IMR-90 (cell line): ENCODE data around the gene SRCIN1. TPM values are rescaled to one million over a fixed set of nuclear protein-coding genes. Genes with fewer than 3 reads are reported as not detected.

Experiments
- ATAC-seq: fragments of 200-7000 bp; cut with Tn5 transposase; 2 replicates; pipeline ENCODE4 v1.9.1; 2020; ENCODE audit warnings: low read depth, mild to moderate bottlenecking, moderate library complexity
- BruUV-seq: library from RNA; stranded (reverse); fragments of 400-500 nt; replicated peaks from 2 replicates; lab custom pipeline; 2021; lab: Mats Ljungman, UMichigan
- CTCF ChIA-PET: fragments of 300-600 bp; formaldehyde crosslinking; extraction: SDS; loops from one replicate; lab custom pipeline; 2021; ENCODE audit warnings: antibody characterized with exemption; lab: Yijun Ruan, JAX
- POLR2A ChIA-PET: fragments of 300-600 bp; sonication (Branson Sonifier 250); formaldehyde crosslinking; loops from one replicate; lab custom pipeline; 2022; ENCODE audit warnings: antibody characterized with exemption; ENCODE audit not compliant: unreplicated experiment; lab: Charles Lee
- DNase-seq: peaks from one replicate; pipeline ENCODE4 v3.0.0; 2013
- H2AFZ ChIP-seq: replicated peaks from 2 replicates; pipeline ENCODE3; 2013; ENCODE audit warnings: low read length, mild to moderate bottlenecking; ENCODE audit not compliant: poor library complexity
- H2AK5ac ChIP-seq: 2 replicates; pipeline ENCODE4 v1.6.1; 2013; ENCODE audit warnings: low read depth, low read length, inconsistent platforms
- H2AK9ac ChIP-seq: replicated peaks from 2 replicates; pipeline ENCODE3; 2013; ENCODE audit warnings: mild to moderate bottlenecking, low read depth, low read length, moderate library complexity; ENCODE audit not compliant: poor library complexity
- H2BK120ac ChIP-seq: 2 replicates; pipeline ENCODE4 v1.6.1; 2013; ENCODE audit warnings: low read depth, low read length, inconsistent platforms
- H2BK15ac ChIP-seq: 3 replicates; pipeline ENCODE4 v1.6.1; 2013; ENCODE audit warnings: low read depth, low read length, inconsistent platforms
- H2BK20ac ChIP-seq: 2 replicates; pipeline ENCODE4 v1.6.1; 2013; ENCODE audit warnings: low read depth, mild to moderate bottlenecking, inconsistent platforms, low read length, moderate library complexity
- H2BK5ac ChIP-seq: 2 replicates; pipeline ENCODE4 v1.6.1; 2013; ENCODE audit warnings: mild to moderate bottlenecking, low read depth, low read length, inconsistent platforms; ENCODE audit not compliant: poor library complexity, severe bottlenecking
- H3K14ac ChIP-seq: replicated peaks from 2 replicates; pipeline ENCODE4 v1.6.1; 2013; ENCODE audit warnings: low read depth, low read length, inconsistent platforms
- H3K18ac ChIP-seq: 2 replicates; pipeline ENCODE4 v1.6.1; 2013; ENCODE audit warnings: low read depth, low read length, control low read depth
- H3K23ac ChIP-seq: 2 replicates; pipeline ENCODE4 v1.6.1; 2013; ENCODE audit warnings: low read depth, low read length, inconsistent platforms
- H3K27ac ChIP-seq: 2 replicates; pipeline ENCODE4 v1.5.1; 2013; ENCODE audit warnings: mild to moderate bottlenecking, control low read depth, low read length; ENCODE audit not compliant: insufficient read depth
- H3K27me3 ChIP-seq: 2 replicates; pipeline ENCODE4 v1.6.1; 2013; ENCODE audit warnings: low read length; ENCODE audit not compliant: control insufficient read depth, insufficient read depth
- H3K36me3 ChIP-seq: 2 replicates; pipeline ENCODE4 v1.6.1; 2013; ENCODE audit warnings: low read length, mixed read lengths; ENCODE audit not compliant: control insufficient read depth, insufficient read depth
- H3K4ac ChIP-seq: 2 replicates; pipeline ENCODE4 v1.6.1; 2013; ENCODE audit warnings: low read depth, low read length, inconsistent platforms
- H3K4me1 ChIP-seq: 2 replicates; pipeline ENCODE4 v1.6.1; 2013; ENCODE audit warnings: low read length, mixed read lengths; ENCODE audit not compliant: control insufficient read depth, insufficient read depth
- H3K4me2 ChIP-seq: 2 replicates; pipeline ENCODE4 v1.6.1; 2013; ENCODE audit warnings: low read depth, mild to moderate bottlenecking, control low read depth, low read length, moderate library complexity
- H3K4me3 ChIP-seq: 2 replicates; pipeline ENCODE4 v1.5.1; 2013; ENCODE audit warnings: low read depth, mild to moderate bottlenecking, control low read depth, low read length, moderate library complexity; ENCODE audit not compliant: insufficient read depth
- H3K56ac ChIP-seq: 2 replicates; pipeline ENCODE4 v1.6.1; 2013; ENCODE audit warnings: low read length, inconsistent platforms; ENCODE audit not compliant: insufficient read depth; ENCODE audit errors: extremely low read depth
- H3K79me1 ChIP-seq, 2 experiments: 2 replicates each; pipeline ENCODE4 v1.6.1; 2013; ENCODE audit warnings: low read length in 2 of 2, inconsistent platforms in 1 of 2, low read depth in 1 of 2
- H3K9ac ChIP-seq: 2 replicates; pipeline ENCODE4 v1.6.1; 2013; ENCODE audit warnings: low read depth, low read length, control low read depth
- H3K9me1 ChIP-seq: 2 replicates; pipeline ENCODE4 v1.6.1; 2013; ENCODE audit warnings: low read length, inconsistent platforms; ENCODE audit not compliant: insufficient read depth
- H3K9me3 ChIP-seq: 2 replicates; pipeline ENCODE4 v1.6.1; 2013; ENCODE audit warnings: low read length; ENCODE audit not compliant: control insufficient read depth, insufficient read depth
- H4K20me1 ChIP-seq: 2 replicates; pipeline ENCODE4 v1.6.1; 2013; ENCODE audit warnings: low read length, inconsistent platforms; ENCODE audit not compliant: insufficient read depth
- H4K5ac ChIP-seq: 2 replicates; pipeline ENCODE4 v1.6.1; 2013; ENCODE audit warnings: mild to moderate bottlenecking, low read depth, low read length, control low read depth
- H4K8ac ChIP-seq, 2 experiments: 2 replicates each; pipeline ENCODE4 v1.6.1; 2013; ENCODE audit warnings: low read depth in 2 of 2, low read length in 2 of 2, control low read depth in 1 of 2, inconsistent platforms in 1 of 2
- H4K91ac ChIP-seq: 2 replicates; pipeline ENCODE4 v1.6.1; 2013; ENCODE audit warnings: low read depth, low read length, inconsistent platforms; ENCODE audit not compliant: insufficient read depth
- CEBPB ChIP-seq: IDR thresholded peaks from 2 replicates; pipeline ENCODE4 v1.6.1; 2012; ENCODE audit warnings: low read depth, low read length, improper control_type of control experiment
- FOS ChIP-seq: fragments of 150-350 bp; IDR thresholded peaks from 2 replicates; pipeline ENCODE4 v1.6.1; 2016; ENCODE audit warnings: low read depth, low read length
- MAZ ChIP-seq: IDR thresholded peaks from 2 replicates; pipeline ENCODE4 v1.6.1; 2012; ENCODE audit warnings: low read depth, mild to moderate bottlenecking, low read length, improper control_type of control experiment, moderate library complexity, borderline replicate concordance
- NFE2L2 ChIP-seq: fragments of 150-350 bp; IDR thresholded peaks from 2 replicates; pipeline ENCODE4 v1.6.1; 2016; ENCODE audit warnings: low read depth, mild to moderate bottlenecking, low read length
- POLR2A ChIP-seq: IDR thresholded peaks from 2 replicates; pipeline ENCODE4 v1.6.1; 2012; ENCODE audit warnings: mild to moderate bottlenecking, low read depth, low read length
- RAD21 ChIP-seq: IDR thresholded peaks from 2 replicates; pipeline ENCODE4 v1.6.1; 2012; ENCODE audit warnings: low read length, improper control_type of control experiment
- RCOR1 ChIP-seq: IDR thresholded peaks from 2 replicates; pipeline ENCODE4 v1.6.1; 2012; ENCODE audit warnings: mild to moderate bottlenecking, low read length, improper control_type of control experiment; ENCODE audit not compliant: insufficient replicate concordance
- RFX5 ChIP-seq: IDR thresholded peaks from 2 replicates; pipeline ENCODE4 v1.8.0; 2012; ENCODE audit warnings: low read depth, mild to moderate bottlenecking, low read length, moderate library complexity
- USF2 ChIP-seq: fragments of 150-350 bp; IDR thresholded peaks from 2 replicates; pipeline ENCODE4 v1.6.1; 2017; ENCODE audit warnings: mild to moderate bottlenecking, antibody characterized with exemption, low read length, low read depth
- WGBS, 2 experiments: methylation state at CpG; one replicate each; pipeline versions ENCODE4 v1.1.5 to v1.1.7; 2013; ENCODE audit warnings: missing lambda C conversion rate in 2 of 2; ENCODE audit not compliant: insufficient read length in 1 of 2; ENCODE audit errors: extremely low coverage in 2 of 2; 5-methylcytosine and 5-hydroxymethylcytosine counted together
- dilution Hi-C: fragments of 300-500 bp; cut with HindIII; formaldehyde crosslinking; loops from one replicate; pipeline ENCODE4 v1.14.3; 2018; ENCODE audit warnings: low sequenced_read_pairs; ENCODE audit not compliant: unreplicated experiment
- in situ Hi-C: fragments of 300-500 bp; cut with MboI; formaldehyde crosslinking; loops from 3 replicates; pipeline ENCODE4 v1.14.3; 2019; ENCODE audit warnings: low sequenced_read_pairs, inconsistent platforms, mixed read lengths
- intact Hi-C: fragments of 100-400 bp; cut with micrococcal nuclease; formaldehyde crosslinking; loops from 2 replicates; pipeline ENCODE4 v1.10.0; 2022
- polyA plus RNA-seq, 3 experiments: library from polyadenylated mRNA; depleted of rRNA; stranded (reverse); fragments of >200 nt; gene quantifications; 2 replicates each; pipeline ENCODE4 v1.2.3, GENCODE V29; 2012; ENCODE audit warnings: low replicate concordance in 1 of 3
- total RNA-seq: library from RNA; depleted of rRNA; stranded (reverse); fragments of >200 nt; gene quantifications from 2 replicates; pipeline ENCODE4 v1.2.3, GENCODE V29; 2012
- TF ChIP-seq, protein P1 (sequence below): conservative IDR thresholded peaks from 2 replicates; pipeline ENCODE4 v1.5.1; 2012; ENCODE audit warnings: mild to moderate bottlenecking, low read depth, low read length, improper control_type of control experiment
- TF ChIP-seq, protein P2 (sequence below): fragments of 150-350 bp; IDR thresholded peaks from 2 replicates; pipeline ENCODE4 v1.6.1; 2016; ENCODE audit warnings: low read depth, mild to moderate bottlenecking, low read length, moderate library complexity, borderline replicate concordance

Gene SRCIN1
- total and polyA plus RNA-seq, 2 of the 4 experiments (the other 2 are of a cell fraction): not detected

- intact Hi-C loops: no loop called here
- Histone ChIP-seq H3K79me1 (no peaks in the 10 kb centered on the region), H3K18ac (no peak overlapping the region), H3K56ac (no peak overlapping the region), H3K9me3 (no peaks in the 10 kb centered on the region; the same call in 1 of the 2 replicates), H3K23ac (no peak overlapping the region), H2AK5ac (no peak overlapping the region), H4K20me1 (no peaks in the 10 kb centered on the region), H4K8ac (no peak overlapping the region), H3K4me2 (no peak overlapping the region), H2AK9ac (no peak overlapping the region), H3K4ac (no peak overlapping the region), H2BK5ac (no peak overlapping the region), H2BK20ac (no peak overlapping the region), H3K9ac (no peak overlapping the region), H3K14ac (no peak overlapping the region), H3K9me1 (0 out of 2 replicates have a peak, but pooled peaks cover 2% of the 10 kb centered on the region), H4K5ac (no peak overlapping the region), H2BK15ac (no peak overlapping the region), H3K27ac (no peak overlapping the region), H2BK120ac (no peak overlapping the region), H2AFZ (peak overlapping the region; percentile 26), H3K36me3 (no peaks in the 10 kb centered on the region), H3K4me1 (no peaks in the 10 kb centered on the region), H4K91ac (no peak overlapping the region), H3K4me3 (no peak overlapping the region), H3K27me3 (peaks cover 54% of the 10 kb centered on the region)
- in situ Hi-C loops: no loop called here
- ChIA-PET CTCF (no interaction called here), POLR2A (no interaction called here)
- DNase-seq (no peak), ATAC-seq (no peak)
- WGBS, 2 experiments: no CpG with 5 or more reads among the region's 9 CpGs
- no TSS peak for BruUV-seq
- TF ChIP-seq, protein P1, sequence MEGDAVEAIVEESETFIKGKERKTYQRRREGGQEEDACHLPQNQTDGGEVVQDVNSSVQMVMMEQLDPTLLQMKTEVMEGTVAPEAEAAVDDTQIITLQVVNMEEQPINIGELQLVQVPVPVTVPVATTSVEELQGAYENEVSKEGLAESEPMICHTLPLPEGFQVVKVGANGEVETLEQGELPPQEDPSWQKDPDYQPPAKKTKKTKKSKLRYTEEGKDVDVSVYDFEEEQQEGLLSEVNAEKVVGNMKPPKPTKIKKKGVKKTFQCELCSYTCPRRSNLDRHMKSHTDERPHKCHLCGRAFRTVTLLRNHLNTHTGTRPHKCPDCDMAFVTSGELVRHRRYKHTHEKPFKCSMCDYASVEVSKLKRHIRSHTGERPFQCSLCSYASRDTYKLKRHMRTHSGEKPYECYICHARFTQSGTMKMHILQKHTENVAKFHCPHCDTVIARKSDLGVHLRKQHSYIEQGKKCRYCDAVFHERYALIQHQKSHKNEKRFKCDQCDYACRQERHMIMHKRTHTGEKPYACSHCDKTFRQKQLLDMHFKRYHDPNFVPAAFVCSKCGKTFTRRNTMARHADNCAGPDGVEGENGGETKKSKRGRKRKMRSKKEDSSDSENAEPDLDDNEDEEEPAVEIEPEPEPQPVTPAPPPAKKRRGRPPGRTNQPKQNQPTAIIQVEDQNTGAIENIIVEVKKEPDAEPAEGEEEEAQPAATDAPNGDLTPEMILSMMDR: no peak
- TF ChIP-seq, protein P2, sequence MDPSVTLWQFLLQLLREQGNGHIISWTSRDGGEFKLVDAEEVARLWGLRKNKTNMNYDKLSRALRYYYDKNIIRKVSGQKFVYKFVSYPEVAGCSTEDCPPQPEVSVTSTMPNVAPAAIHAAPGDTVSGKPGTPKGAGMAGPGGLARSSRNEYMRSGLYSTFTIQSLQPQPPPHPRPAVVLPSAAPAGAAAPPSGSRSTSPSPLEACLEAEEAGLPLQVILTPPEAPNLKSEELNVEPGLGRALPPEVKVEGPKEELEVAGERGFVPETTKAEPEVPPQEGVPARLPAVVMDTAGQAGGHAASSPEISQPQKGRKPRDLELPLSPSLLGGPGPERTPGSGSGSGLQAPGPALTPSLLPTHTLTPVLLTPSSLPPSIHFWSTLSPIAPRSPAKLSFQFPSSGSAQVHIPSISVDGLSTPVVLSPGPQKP: no peak
- TF ChIP-seq USF2 (no peak), FOS (no peak), MAZ (no peak), RAD21 (no peak), RFX5 (no peak), NFE2L2 (no peak), RCOR1 (no peak), POLR2A (no peak), CEBPB (no peak)
- dilution Hi-C loops: no loop called here
Measured at GRCh38 chr17:38551121-38551520, 54.6 kb downstream of the SRCIN1 start.
